ENCODE data around the gene PXYLP1.

DNA sequence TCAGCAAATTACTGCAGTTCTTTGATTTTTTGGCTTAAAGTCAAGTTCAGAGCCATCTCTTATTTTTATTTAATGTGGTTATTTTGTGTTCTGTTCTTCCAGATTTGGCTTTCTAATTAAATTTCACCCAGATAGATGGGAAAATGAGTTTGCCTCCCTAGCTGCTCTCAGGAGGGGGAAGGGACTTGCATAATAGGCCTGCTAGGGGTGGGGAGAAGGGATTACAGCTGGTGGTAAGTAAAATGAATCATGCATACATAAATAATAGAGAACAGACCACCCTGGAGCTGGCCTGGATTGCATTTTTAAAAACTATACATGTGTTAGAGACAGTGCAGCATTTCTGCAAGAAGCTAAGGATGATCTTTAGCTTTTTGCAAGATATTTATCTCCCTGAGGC lies 3.9 kb upstream of the PXYLP1 start:
- TF ChIP-seq MAX (IDR thresholded peaks at IDR 0.05) = no peak
- no peak for TF ChIP-seq TAF1 (IDR thresholded peaks at IDR 0.05; ENCODE audit: low read depth)
- TF ChIP-seq TEAD4 (IDR thresholded peaks at IDR 0.05) = no peak
- TF ChIP-seq REST (IDR thresholded peaks at IDR 0.05; ENCODE audit: low read depth) = no peak
- TF ChIP-seq EP300 (IDR thresholded peaks at IDR 0.05; ENCODE audit: borderline replicate concordance) = no peak
